ENCODE results near the gene SLC44A3.

DNA sequence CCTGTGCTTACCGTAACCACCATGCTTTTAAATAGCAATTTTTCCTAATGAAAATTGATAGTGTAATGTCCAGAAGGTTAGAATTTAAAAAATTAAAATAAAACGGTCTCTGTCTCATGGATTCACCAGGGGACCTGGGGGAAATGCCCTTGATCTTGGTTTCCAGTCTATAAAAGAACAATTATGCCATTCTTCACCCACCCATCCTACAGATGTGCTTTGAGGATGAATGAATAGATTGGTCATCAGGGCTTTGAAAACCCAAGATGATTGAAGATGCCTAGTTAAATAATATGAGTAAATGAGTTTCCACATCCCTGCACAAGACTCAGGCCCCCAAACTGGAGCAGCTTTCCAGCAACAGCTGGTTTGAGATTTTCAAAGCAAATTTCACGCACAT lies 68.0 kb downstream of the SLC44A3 start:
- no peak for TF ChIP-seq CTCF (conservative IDR thresholded peaks at IDR 0.05; ENCODE audit: low read length)
- TF ChIP-seq EZH2phosphoT487 (IDR thresholded peaks at IDR 0.05; ENCODE audit: borderline replicate concordance) = no peak

Measured in Loucy (cell line).